Activated T-cell treated with anti-CD3 and anti-CD28 coated beads, Interleukin-2, amount 50 U/mL, for 4 hours (primary cell): Measurements from ENCODE around the gene NYAP1. TPM values are rescaled to one million over a fixed set of nuclear protein-coding genes. Genes with fewer than 3 reads are reported as not detected.

Source experiments
- total RNA-seq, 3 donors: library from RNA; stranded (reverse); gene quantifications; one replicate each; pipeline ENCODE4 v1.2.1, GENCODE V29; 2021

NYAP1 gene
- total RNA-seq, 3 donors from 2014 or later: 0.11 to 0.33 (median 0.18) TPM

Other genes with a start within 250 kb of the NYAP1 start
- gene SPDYE3, start 176.2 kb upstream of the NYAP1 start, total RNA-seq: not detected
- gene PILRB, start 125.8 kb upstream of the NYAP1 start, total RNA-seq: 10 to 100 TPM; 29.2 to 48.8 (median 34.3) TPM
- gene PILRA, start 110.4 kb upstream of the NYAP1 start, total RNA-seq: 1 to 10 TPM in 2 of 3 donors, under 1 TPM in 1; 0.38 to 6.6 (median 1.1) TPM
- 1 to 10 TPM; 4.2 to 5.1 (median 4.8) TPM for gene ZCWPW1, start 55.2 kb upstream of the NYAP1 start, total RNA-seq
- 10 to 100 TPM; 82.4 to 87.2 (median 84.4) TPM for gene MEPCE, start 54.1 kb upstream of the NYAP1 start, total RNA-seq
- 10 to 100 TPM; 36.3 to 42.6 (median 37.4) TPM for gene PPP1R35, start 47.4 kb upstream of the NYAP1 start, total RNA-seq
- gene SPACDR, start 19.7 kb upstream of the NYAP1 start, total RNA-seq: under 1 TPM; 0.26 to 0.46 (median 0.41) TPM
- gene TSC22D4, start 4.7 kb upstream of the NYAP1 start, total RNA-seq: 10 to 100 TPM; 65.4 to 81.9 (median 81.5) TPM
- gene AGFG2, start 55.3 kb downstream of the NYAP1 start, total RNA-seq: 10 to 100 TPM; 58.6 to 72.0 (median 65.9) TPM
- 1 to 10 TPM; 6.2 to 8.1 (median 7.6) TPM for gene SAP25, start 90.0 kb downstream of the NYAP1 start, total RNA-seq
- gene LRCH4, start 102.2 kb downstream of the NYAP1 start, total RNA-seq: 10 to 100 TPM; 69.3 to 75.5 (median 73.1) TPM
- gene FBXO24, start 102.4 kb downstream of the NYAP1 start, total RNA-seq: under 1 TPM; 0.14 to 0.40 (median 0.34) TPM
- gene PCOLCE, start 118.4 kb downstream of the NYAP1 start, total RNA-seq: 1 to 10 TPM; 1.4 to 3.1 (median 2.0) TPM
- gene MOSPD3, start 128.6 kb downstream of the NYAP1 start, total RNA-seq: 1 to 10 TPM; 7.8 to 8.4 (median 7.9) TPM
- gene TFR2, start 157.6 kb downstream of the NYAP1 start, total RNA-seq: 10 to 100 TPM; 11.8 to 16.1 (median 15.4) TPM
- not detected for gene ACTL6B, start 172.5 kb downstream of the NYAP1 start, total RNA-seq
- gene GNB2, start 189.8 kb downstream of the NYAP1 start, total RNA-seq: 100 to 1,000 TPM; 209 to 231 (median 215) TPM
- gene GIGYF1, start 210.3 kb downstream of the NYAP1 start, total RNA-seq: 10 to 100 TPM; 56.2 to 88.3 (median 58.0) TPM
- 100 to 1,000 TPM in 1 of 3 donors, 10 to 100 TPM in 2; 77.3 to 106 (median 85.9) TPM for gene POP7, start 222.2 kb downstream of the NYAP1 start, total RNA-seq
- gene EPO, start 236.5 kb downstream of the NYAP1 start, total RNA-seq: not detected
- gene ZAN, start 249.7 kb downstream of the NYAP1 start, total RNA-seq: not detected